Lower leg skin (tissue), 4 donors: ENCODE data around the gene KIF2A. TPM values are rescaled to one million over a fixed set of nuclear protein-coding genes. Genes with fewer than 3 reads are reported as not detected.

Experiments used
- DNase-seq, 2 donors: peaks; one replicate each; pipeline ENCODE4 v3.0.0-alpha.2; 2019; ENCODE audit warnings: low spot score in 2 of 2
- H3K4me3 ChIP-seq: fragments of 200-600 bp; sonication (generic); 2 replicates; pipeline ENCODE4 v1.5.1; 2017; ENCODE audit warnings: mild to moderate bottlenecking, low read depth; ENCODE audit not compliant: poor library complexity, severe bottlenecking
- POLR2A ChIP-seq, 2 donors: fragments of 450-650 bp; IDR thresholded peaks; one replicate each; pipeline ENCODE4 v1.6.1; 2016 to 2017; ENCODE audit warnings: antibody characterized with exemption in 2 of 2, mild to moderate bottlenecking in 1 of 2, moderate library complexity in 1 of 2
- WGBS, 2 donors: methylation state at CpG; one replicate each; pipeline ENCODE4 v1.1.5; 2018; 5-methylcytosine and 5-hydroxymethylcytosine counted together
- intact Hi-C: fragments of 100-400 bp; cut with DNase I; formaldehyde crosslinking; loops from one replicate; pipeline ENCODE4 v1.15.0; 2023; ENCODE audit warnings: low total_unique reads
- total RNA-seq, 4 donors: library from RNA; depleted of rRNA; stranded (reverse); fragments of >200 nt; gene quantifications; one replicate each; pipeline ENCODE4 v1.1.0, GENCODE V29; 2016
- TF ChIP-seq, protein P1 (sequence below), 3 donors: fragments of 450-650 bp; IDR thresholded peaks; one replicate each; pipeline ENCODE4 v1.5.1; 2016; ENCODE audit warnings: antibody characterized with exemption in 3 of 3, mild to moderate bottlenecking in 3 of 3, moderate library complexity in 2 of 3

The KIF2A gene
- total RNA-seq, 4 donors from 2014 or later, result 14.5 to 33.4 (median 21.2) TPM

DNA sequence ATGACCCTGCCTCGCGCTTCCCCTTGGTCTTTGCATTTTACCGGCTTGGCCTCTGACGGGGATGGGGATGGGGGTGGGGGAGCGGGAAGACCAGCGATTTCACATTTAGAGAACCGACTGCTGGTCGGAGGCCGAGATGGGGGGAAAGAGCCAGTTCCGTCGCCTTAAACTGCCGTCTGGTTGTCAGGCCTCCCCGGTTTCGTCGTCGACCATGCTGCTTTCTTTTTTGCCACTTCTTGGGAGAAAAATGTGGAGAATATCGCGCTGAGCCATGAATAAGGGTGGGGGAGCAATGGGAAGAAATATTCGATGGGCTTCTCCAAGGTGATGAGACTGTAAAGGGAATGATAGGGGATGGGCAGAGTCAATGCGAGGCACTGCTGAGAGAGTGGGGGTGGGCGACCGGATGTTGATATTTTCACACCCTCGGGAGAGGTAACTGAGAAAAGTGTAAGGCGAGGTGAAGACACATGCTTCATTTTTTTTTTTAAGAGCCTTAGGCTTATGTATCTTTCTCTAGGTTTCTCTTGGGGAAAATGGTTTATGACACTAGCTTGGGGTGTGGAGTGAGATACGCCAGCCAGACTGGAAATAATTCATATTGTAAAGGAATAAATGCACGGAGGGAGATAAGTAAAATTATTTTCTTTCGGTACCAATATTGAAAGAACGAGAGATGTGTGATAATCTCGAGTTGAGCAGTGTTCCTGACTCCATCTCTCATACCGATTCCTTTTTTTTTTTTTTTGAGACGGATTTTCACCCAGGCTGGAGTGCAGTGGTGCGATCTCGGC, 1.1 kb downstream of the KIF2A start:
- WGBS, 2 donors, result 1 to 2% methylated on average over 33 of the region's 33 CpGs
- intact Hi-C loops, result no loop called here
- peak overlapping the region; percentile 98 for H3K4me3 ChIP-seq
- peak in 1 of 2 donors; percentile 19 for DNase-seq
- TF ChIP-seq POLR2A (IDR thresholded peaks at IDR 0.05), result no peak
- TF ChIP-seq, protein P1, sequence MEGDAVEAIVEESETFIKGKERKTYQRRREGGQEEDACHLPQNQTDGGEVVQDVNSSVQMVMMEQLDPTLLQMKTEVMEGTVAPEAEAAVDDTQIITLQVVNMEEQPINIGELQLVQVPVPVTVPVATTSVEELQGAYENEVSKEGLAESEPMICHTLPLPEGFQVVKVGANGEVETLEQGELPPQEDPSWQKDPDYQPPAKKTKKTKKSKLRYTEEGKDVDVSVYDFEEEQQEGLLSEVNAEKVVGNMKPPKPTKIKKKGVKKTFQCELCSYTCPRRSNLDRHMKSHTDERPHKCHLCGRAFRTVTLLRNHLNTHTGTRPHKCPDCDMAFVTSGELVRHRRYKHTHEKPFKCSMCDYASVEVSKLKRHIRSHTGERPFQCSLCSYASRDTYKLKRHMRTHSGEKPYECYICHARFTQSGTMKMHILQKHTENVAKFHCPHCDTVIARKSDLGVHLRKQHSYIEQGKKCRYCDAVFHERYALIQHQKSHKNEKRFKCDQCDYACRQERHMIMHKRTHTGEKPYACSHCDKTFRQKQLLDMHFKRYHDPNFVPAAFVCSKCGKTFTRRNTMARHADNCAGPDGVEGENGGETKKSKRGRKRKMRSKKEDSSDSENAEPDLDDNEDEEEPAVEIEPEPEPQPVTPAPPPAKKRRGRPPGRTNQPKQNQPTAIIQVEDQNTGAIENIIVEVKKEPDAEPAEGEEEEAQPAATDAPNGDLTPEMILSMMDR (IDR thresholded peaks at IDR 0.05), result no peak

GRCh38 chr5:62308439-62308838, 2.4 kb downstream of the KIF2A start:
- intact Hi-C loops, result no loop called here
- WGBS, 2 donors, result 81 to 89% methylated on average over 6 of the region's 6 CpGs
- TF ChIP-seq POLR2A (IDR thresholded peaks at IDR 0.05), result no peak
- TF ChIP-seq, protein P1 (IDR thresholded peaks at IDR 0.05), result no peak
- no peak for DNase-seq
- no peak overlapping the region for H3K4me3 ChIP-seq

DNA sequence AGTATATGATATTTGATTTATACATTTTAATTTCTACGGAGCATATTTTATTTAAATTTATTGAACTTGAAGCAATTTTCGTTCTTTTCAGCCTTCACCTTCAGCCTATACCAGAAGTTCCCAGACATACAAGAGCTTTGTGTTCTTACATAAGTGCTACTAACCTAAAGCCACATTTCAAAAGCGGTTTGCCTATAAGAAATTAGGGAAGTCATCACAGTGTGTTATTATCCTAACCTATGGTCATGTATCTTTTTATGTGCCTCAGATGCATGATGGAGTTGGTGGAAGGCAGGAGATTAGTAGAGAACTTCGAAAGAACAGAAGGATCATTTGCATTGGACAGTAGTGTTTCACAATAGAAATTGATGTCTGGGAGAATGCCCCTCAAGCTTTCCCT, 3.1 kb downstream of the KIF2A start:
- H3K4me3 ChIP-seq, result no peak overlapping the region
- TF ChIP-seq, protein P1 (IDR thresholded peaks at IDR 0.05), result no peak
- no peak for TF ChIP-seq POLR2A (IDR thresholded peaks at IDR 0.05)
- intact Hi-C loops, result no loop called here
- DNase-seq, result no peak
- WGBS, 2 donors, result 87 to 89% methylated on average over 4 of the region's 4 CpGs

GRCh38 chr5:62310426-62311143, 4.6 kb downstream of the KIF2A start:
- DNase-seq, result no peak
- TF ChIP-seq, protein P1 (IDR thresholded peaks at IDR 0.05), result no peak
- TF ChIP-seq POLR2A (IDR thresholded peaks at IDR 0.05), result no peak
- intact Hi-C loops, result no loop called here
- 72 to 77% methylated on average over 5 of the region's 5 CpGs for whole genome bisulfite sequencing, 2 donors
- no peak overlapping the region for H3K4me3 ChIP-seq

DNA sequence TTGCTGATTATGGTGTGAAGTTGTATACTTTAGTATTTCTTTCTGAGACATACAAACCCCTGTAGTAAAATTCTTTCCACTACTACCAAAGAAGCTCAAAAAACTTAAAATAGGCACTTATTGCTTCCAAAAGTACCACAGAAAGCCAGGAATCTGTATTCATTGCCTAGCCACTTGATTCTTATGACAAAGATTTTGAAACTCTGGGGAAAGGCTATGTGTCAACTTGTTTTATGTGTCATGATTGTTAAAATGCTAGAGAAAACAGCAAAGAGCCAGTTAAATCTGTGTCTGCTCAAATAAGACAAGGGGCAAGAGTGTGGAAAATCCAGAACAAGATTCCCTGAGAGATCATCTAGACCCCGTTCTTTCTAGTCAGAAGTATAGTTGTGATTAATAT, 6.0 kb downstream of the KIF2A start:
- H3K4me3 ChIP-seq, result no peak overlapping the region
- intact Hi-C loops, result no loop called here
- WGBS, 2 donors, result 75 to 78% methylated on average over 1 of the region's 1 CpG
- TF ChIP-seq, protein P1 (IDR thresholded peaks at IDR 0.05), result no peak
- TF ChIP-seq POLR2A (IDR thresholded peaks at IDR 0.05), result no peak
- DNase-seq, result no peak
